ENCODE results near the gene CLMN. TPM values are rescaled to one million over a fixed set of nuclear protein-coding genes. Genes with fewer than 3 reads are reported as not detected.

Gene CLMN
- total and polyA plus RNA-seq, 2 of the 4 experiments (the other 2 are of a cell fraction), result 0.10 to 0.18 TPM

GRCh38 chr14:95228240-95228639 is 91.5 kb downstream of the CLMN start:
- Histone ChIP-seq H3K56ac (ENCODE audit: extremely low read depth, insufficient read depth, low read length) (no peak overlapping the region), H3K9me3 (ENCODE audit: control insufficient read depth, insufficient read depth, low read length) (no peaks in the 10 kb centered on the region), H2BK120ac (ENCODE audit: low read depth, low read length) (no peak overlapping the region), H3K9me1 (ENCODE audit: insufficient read depth, low read length) (no peaks in the 10 kb centered on the region), H3K4ac (ENCODE audit: low read depth, low read length) (no peak overlapping the region), H3K79me1 (ENCODE audit: low read depth in 1 of 2, low read length in 2 of 2) (no peaks in the 10 kb centered on the region), H4K91ac (ENCODE audit: insufficient read depth, low read depth, low read length) (no peak overlapping the region), H2AK5ac (ENCODE audit: low read depth, low read length) (no peak overlapping the region), H4K20me1 (ENCODE audit: insufficient read depth, low read length) (no peaks in the 10 kb centered on the region), H2BK15ac (ENCODE audit: low read depth, low read length) (no peak overlapping the region), H3K14ac (replicated peaks; ENCODE audit: low read depth, low read length) (no peak overlapping the region), H2BK20ac (ENCODE audit: low read depth, low read length) (no peak overlapping the region), H3K4me3 (ENCODE audit: insufficient read depth, low read depth, low read length) (no peak overlapping the region), H3K4me1 (ENCODE audit: control insufficient read depth, insufficient read depth, low read length) (peaks cover 2% of the 10 kb centered on the region; the same call in 1 of the 2 replicates), H3K36me3 (ENCODE audit: control insufficient read depth, insufficient read depth, low read length) (no peaks in the 10 kb centered on the region), H2AK9ac (replicated peaks; ENCODE audit: low read depth, low read length, poor library complexity) (no peak overlapping the region), H3K23ac (ENCODE audit: low read depth, low read length) (no peak overlapping the region), H4K5ac (ENCODE audit: low read depth, low read length) (no peak overlapping the region), H3K27ac (ENCODE audit: insufficient read depth, low read length) (no peak overlapping the region), H3K4me2 (ENCODE audit: low read depth, low read length) (no peak overlapping the region), H3K9ac (ENCODE audit: low read depth, low read length) (no peak overlapping the region), H3K18ac (ENCODE audit: low read depth, low read length) (no peak overlapping the region), H3K27me3 (ENCODE audit: control insufficient read depth, insufficient read depth, low read length) (no peaks in the 10 kb centered on the region; the same call in 1 of the 2 replicates), H2AFZ (replicated peaks; ENCODE audit: low read length, poor library complexity) (no peak overlapping the region), H4K8ac (ENCODE audit: low read depth in 2 of 2, low read length in 2 of 2) (no peak overlapping the region), H2BK5ac (ENCODE audit: low read depth, low read length, poor library complexity, severe bottlenecking) (no peak overlapping the region)
- no CpG with 5 or more reads among the region's 7 CpGs for WGBS, 2 experiments (ENCODE audit: extremely low coverage in 2 of 2, insufficient read length in 1 of 2)
- POLR2A ChIA-PET (ENCODE audit: unreplicated experiment), result no interaction called here
- dilution Hi-C loops (cut with HindIII; ENCODE audit: low sequenced_read_pairs, unreplicated experiment) (no loop called here), in situ Hi-C loops (cut with MboI; ENCODE audit: low sequenced_read_pairs) (no loop called here), intact Hi-C loops (cut with micrococcal nuclease) (loop anchor here (10.0 kb wide), 1 partner anchor 307 kb away; the partner anchor contains the start of gene GLRX5)
- CTCF ChIA-PET, result no interaction called here
- TF ChIP-seq SMC3 (IDR thresholded peaks at IDR 0.05; ENCODE audit: low read depth, low read length), result no peak
- no peak for TF ChIP-seq CTCF (conservative IDR thresholded peaks at IDR 0.05; ENCODE audit: low read depth, low read length)
- TF ChIP-seq MXI1 (IDR thresholded peaks at IDR 0.05; ENCODE audit: borderline replicate concordance, low read depth, low read length), result no peak
- no peak for TF ChIP-seq BHLHE40 (IDR thresholded peaks at IDR 0.05; ENCODE audit: low read depth, low read length)
- TF ChIP-seq CHD1 (IDR thresholded peaks at IDR 0.05; ENCODE audit: low read depth, low read length), result no peak
- no peak for TF ChIP-seq NFE2L2 (IDR thresholded peaks at IDR 0.05; ENCODE audit: low read depth, low read length)
- TF ChIP-seq POLR2A (IDR thresholded peaks at IDR 0.05; ENCODE audit: low read depth, low read length), result no peak
- no peak for TF ChIP-seq FOS (IDR thresholded peaks at IDR 0.05; ENCODE audit: low read depth, low read length)
- no peak for TF ChIP-seq RFX5 (IDR thresholded peaks at IDR 0.05; ENCODE audit: low read depth, low read length)
- no peak for TF ChIP-seq MAFK (IDR thresholded peaks at IDR 0.05; ENCODE audit: low read depth, low read length)
- ATAC-seq (ENCODE audit: low read depth) (no peak), DNase-seq (no peak)
- BruUV-seq (replicated peaks), result no TSS peak

Measured in IMR-90 (cell line).